Stimulated activated CD8-positive, alpha-beta memory T cell treated with anti-CD3 and anti-CD28 coated beads, Interleukin-7, amount 100 ng/mL, for 1 hour (primary cell): Measurements from ENCODE around the gene IFFO2.

Experiments
- DNase-seq, 2 donors: peaks; one replicate each; pipeline ENCODE4 v3.0.0-alpha.2; 2020; ENCODE audit warnings: low read depth in 2 of 2

Gene IFFO2

GRCh38 chr1:18956193-18957135, at the start of gene IFFO2:
IFFO2 (minus strand) TSS chr1:18956676; CDS start chr1:18956332, 344 bp downstream.
- DNase-seq = peak; percentile 99 to 100

- DNase-seq = no peak
Observed at GRCh38 chr1:19006000-19006399, 49.5 kb upstream of the IFFO2 start.

GRCh38 chr1:19003371-19004290, 47.2 kb upstream of the IFFO2 start:
- DNase-seq = no peak

- no peak for DNase-seq
Observed at GRCh38 chr1:19000065-19000464, 43.6 kb upstream of the IFFO2 start.

- no peak for DNase-seq
Observed at GRCh38 chr1:18999359-18999758, 42.9 kb upstream of the IFFO2 start.

GRCh38 chr1:18998016-18998724, 41.7 kb upstream of the IFFO2 start:
- DNase-seq = no peak

- no peak for DNase-seq
Observed at GRCh38 chr1:18997508-18997907, 41.0 kb upstream of the IFFO2 start.

GRCh38 chr1:18996548-18997177, 40.2 kb upstream of the IFFO2 start:
- DNase-seq = no peak

- DNase-seq = no peak
Observed at GRCh38 chr1:18994381-18994780, 37.9 kb upstream of the IFFO2 start.

GRCh38 chr1:18992646-18993045, 36.2 kb upstream of the IFFO2 start:
- DNase-seq = no peak

- no peak for DNase-seq
Observed at GRCh38 chr1:18991585-18991984, 35.1 kb upstream of the IFFO2 start.

GRCh38 chr1:18989896-18990295, 33.4 kb upstream of the IFFO2 start:
- no peak for DNase-seq

GRCh38 chr1:18989176-18989799, 32.8 kb upstream of the IFFO2 start:
- no peak for DNase-seq

GRCh38 chr1:18981242-18981641, 24.8 kb upstream of the IFFO2 start:
- no peak for DNase-seq

- no peak for DNase-seq
Observed at GRCh38 chr1:18978706-18979105, 22.2 kb upstream of the IFFO2 start.

GRCh38 chr1:18977428-18977827, 21.0 kb upstream of the IFFO2 start:
- DNase-seq = no peak

- DNase-seq = no peak
Observed at GRCh38 chr1:18976096-18976495, 19.6 kb upstream of the IFFO2 start.

- DNase-seq = no peak
Observed at GRCh38 chr1:18974606-18975005, 18.1 kb upstream of the IFFO2 start.

- DNase-seq = no peak
Observed at GRCh38 chr1:18974005-18974404, 17.5 kb upstream of the IFFO2 start.

- no peak for DNase-seq
Observed at GRCh38 chr1:18973446-18973955, 17.0 kb upstream of the IFFO2 start.

GRCh38 chr1:18972991-18973390, 16.5 kb upstream of the IFFO2 start:
- no peak for DNase-seq
